Vagina (tissue), 2 donors: Measurements from ENCODE around the gene KMT5C.

Experiments used
- POLR2A ChIP-seq, 2 donors: fragments of 450-650 bp; IDR thresholded peaks; one replicate each; pipeline ENCODE4 v1.6.1; 2017; ENCODE audit warnings: antibody characterized with exemption in 2 of 2, mild to moderate bottlenecking in 2 of 2, moderate library complexity in 2 of 2
- POLR2AphosphoS5 ChIP-seq, 2 donors: sonication (generic); formaldehyde crosslinking; IDR thresholded peaks; one replicate each; pipeline ENCODE4 v1.9.0; 2017; ENCODE audit warnings: antibody characterized with exemption in 2 of 2, mild to moderate bottlenecking in 2 of 2, low read depth in 1 of 2; ENCODE audit not compliant: insufficient read depth in 1 of 2

DNA sequence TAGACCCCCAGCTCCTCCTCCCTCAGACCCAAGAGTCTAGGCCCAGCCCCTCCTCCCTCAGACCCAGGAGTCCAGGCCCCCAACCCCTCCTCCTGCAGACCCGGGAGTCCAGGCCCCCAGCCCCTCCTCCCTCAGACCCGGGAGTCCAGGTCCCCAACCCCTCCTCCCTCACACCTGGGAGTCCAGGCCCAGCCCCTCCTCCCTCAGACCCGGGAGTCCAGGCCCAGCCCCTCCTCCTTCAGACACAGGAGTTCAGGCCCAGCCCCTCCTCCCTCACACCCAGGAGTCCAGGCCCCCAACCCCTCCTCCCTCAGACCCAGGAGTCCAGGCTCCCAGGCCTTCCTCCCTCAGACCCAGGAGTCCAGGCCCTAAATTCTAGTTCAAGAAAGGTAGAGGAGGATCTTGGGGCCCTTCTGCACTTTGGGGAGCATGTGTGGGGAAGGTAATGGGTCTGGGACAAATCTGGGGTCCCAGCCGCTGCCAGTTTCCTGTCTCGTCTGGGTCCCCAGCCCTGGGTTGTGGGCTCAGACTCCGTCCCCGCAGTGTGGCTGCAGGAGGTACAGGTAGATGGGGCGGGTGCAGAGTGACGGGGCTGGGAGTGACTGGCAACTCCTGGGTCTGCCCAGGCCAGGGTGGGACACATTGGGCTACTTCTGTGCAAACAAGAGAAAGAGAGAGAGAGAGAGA, 33.8 kb downstream of the KMT5C start:
- TF ChIP-seq POLR2AphosphoS5 (IDR thresholded peaks at IDR 0.05; ENCODE audit: insufficient read depth in 1 of 2, low read depth in 1 of 2), result no peak
- TF ChIP-seq POLR2A (IDR thresholded peaks at IDR 0.05), result no peak
